Anterior cingulate cortex (tissue), 58 donors: Measurements from ENCODE around the gene NRIP1.

Source experiments
- DNase-seq, 58 donors: peaks; one replicate each; lab custom pipeline; 2025; lab: John Stamatoyannopoulos, UW

NRIP1 gene

DNA sequence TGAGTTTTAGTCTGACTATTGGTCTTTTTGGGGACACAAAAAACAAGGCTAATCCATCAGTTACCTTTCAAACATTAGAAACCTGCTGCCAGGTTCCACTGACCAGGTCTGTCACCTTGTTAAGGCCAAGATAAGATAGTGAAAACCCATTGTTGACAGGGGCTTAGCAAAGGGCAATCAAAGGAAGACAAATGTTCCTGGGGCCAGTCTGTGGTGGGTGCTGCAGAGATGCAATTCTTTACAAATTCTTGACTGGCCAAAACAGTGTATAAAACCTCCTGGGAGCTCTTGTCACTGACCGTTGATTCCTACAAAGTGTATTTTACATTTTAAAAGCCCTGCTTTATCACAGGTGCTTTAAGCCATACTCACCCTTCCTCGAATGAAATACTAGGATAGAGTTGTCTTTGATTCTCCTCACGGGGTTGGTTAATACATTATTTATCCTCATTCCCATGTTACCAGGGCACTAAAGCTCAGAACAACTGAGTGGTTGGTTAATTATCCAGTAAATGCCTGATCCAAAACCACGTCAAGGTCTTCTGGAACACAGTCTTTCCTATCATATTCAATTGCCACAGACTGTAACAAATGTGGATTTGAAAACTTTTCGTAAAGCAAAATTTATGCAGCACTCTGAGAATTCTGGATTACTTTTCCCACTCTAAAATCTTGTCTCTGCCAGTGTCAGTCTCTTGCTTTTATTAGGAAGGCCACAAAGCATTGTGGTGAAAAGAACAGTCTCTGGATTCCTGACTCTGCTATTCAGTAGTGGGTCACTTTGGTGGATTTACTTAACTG is 77.2 kb downstream of the NRIP1 start:
- DNase-seq = no peak

GRCh38 chr21:14985306-14985705 is 79.5 kb downstream of the NRIP1 start:
- no peak for DNase-seq

GRCh38 chr21:14982336-14982735 is 82.5 kb downstream of the NRIP1 start:
- DNase-seq = no peak

GRCh38 chr21:14981246-14981645 is 83.6 kb downstream of the NRIP1 start:
- no peak for DNase-seq

DNA sequence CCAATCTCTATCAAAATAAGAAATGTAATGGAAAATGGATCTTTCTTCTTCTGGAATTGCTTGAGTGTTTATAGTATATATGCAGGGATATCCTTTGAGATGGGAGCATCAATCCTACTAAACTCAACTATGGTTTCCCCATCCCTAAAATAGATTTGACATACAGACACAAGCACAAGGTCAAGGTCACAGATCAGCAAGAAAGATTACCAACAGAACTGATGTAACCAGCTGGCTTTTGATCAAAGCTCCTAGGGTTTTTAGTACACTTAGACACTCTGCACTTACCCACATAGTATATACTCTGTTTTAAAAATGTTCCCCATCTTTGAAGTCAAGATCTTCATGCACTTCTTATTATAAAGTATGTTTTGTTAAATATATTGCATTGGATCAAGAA is 85.5 kb downstream of the NRIP1 start:
- no peak for DNase-seq

DNA sequence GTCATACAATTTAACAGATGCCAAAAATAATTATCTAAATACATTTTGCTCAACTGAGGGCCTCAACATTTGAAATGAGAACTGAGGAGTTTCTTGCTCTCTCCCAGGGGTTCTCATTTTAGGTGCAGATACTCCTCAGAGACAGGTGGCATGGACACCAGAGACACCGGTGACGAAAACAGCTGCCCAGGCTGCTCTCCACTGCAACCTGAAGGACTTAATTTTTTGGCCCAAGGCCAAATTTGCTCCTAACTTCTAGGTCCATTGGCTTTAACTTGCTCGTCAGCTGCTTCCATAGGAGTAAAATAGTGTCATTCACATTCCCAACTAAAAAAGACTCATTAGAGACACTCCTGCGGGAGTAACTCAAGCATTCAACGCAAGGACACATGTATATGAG is 87.0 kb downstream of the NRIP1 start:
- no peak for DNase-seq

DNA sequence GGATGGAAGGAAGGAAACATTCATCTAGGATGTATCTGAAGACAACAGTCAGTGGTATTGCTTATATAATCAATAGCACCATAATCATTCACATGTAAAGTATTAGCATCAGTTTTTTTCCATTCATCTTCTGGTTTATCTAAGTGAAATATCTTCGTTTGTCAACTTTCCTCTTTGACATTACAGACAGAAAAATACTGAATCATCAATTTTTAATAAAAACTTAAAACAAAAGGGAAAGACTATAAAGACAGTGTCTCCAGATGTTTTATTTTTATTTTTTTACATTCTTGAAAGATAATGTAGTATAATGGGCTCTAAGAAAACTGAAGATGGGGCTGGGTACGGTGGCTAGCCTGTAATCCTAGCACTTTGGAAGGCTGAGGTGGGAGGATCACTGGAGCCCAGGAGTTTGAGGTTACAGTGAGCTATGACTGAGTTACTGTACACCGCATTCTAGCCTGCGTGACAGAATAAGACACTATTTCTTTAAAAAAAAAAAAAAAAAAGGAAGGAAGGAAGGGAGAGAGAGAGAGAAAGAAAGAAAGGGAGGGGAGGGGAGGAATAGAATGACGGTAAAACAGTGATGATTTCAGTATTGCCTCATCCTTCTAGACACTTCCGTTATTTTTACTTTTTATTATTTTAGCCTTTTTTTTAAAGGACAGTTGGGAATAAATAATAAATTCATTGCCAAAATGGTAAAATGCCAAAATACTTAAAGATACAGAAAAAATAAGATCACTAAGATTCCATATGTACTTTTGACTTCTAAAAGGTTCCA is 89.5 kb downstream of the NRIP1 start:
- DNase-seq = no peak

DNA sequence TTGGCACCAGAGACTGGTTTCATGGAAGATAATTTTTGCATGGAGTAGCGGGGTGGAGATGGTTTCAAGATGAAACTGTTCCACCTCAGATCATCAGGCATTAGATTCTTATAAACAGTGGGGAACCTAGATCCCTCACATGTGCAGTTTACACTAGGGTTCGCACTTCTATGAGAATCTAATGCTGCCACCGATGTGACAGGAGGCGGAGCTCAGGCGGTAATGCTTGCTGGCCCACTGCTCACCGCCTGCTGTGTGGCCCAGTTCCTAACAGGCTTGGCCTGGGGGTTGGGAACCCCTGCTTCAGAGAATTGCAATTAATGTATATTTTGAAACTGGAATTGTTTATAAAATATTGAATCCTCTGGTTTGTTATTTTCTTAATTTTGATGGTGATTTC is 92.1 kb downstream of the NRIP1 start:
- no peak for DNase-seq

DNA sequence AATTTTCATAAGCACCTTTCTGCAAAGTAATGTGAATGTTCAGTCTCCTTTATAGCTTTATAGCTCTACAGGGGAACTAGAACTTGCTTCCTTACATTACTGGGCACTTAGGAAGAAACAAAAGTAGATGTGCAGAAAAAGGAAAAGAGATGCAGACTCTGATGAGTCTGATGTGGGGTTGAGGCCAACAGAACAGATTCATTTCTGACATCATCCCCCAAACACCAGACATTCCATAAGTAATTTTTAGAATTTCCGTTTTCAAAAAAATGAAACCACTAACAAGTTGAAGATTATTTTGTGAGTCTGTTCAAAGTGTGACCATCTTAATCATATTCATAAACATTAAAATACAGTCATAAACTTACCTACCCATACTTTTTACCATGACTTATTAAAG is 96.0 kb downstream of the NRIP1 start:
- DNase-seq = peak in 1 of 58 donors; percentile 5

GRCh38 chr21:14968029-14968428 is 96.8 kb downstream of the NRIP1 start:
- DNase-seq = no peak

DNA sequence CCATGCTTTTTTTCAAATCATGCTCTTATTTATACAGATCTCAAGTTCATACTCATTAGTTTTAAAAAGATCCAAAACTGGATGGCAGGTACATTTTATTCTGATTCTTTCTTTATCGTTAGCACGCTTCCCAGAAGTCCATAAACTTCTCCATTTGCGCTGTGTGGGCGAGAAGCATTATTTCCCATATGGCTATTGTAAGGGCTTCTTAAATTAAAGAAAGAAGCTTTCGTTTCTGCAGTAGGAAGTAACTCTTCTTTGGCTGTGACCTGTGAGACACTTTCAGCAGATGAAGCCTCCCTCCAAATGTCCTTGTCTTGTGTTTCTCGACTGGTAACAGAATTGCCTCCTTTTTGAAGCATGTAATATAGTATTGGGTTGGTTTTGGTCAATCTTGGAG is 100.2 kb downstream of the NRIP1 start:
- no peak for DNase-seq

DNA sequence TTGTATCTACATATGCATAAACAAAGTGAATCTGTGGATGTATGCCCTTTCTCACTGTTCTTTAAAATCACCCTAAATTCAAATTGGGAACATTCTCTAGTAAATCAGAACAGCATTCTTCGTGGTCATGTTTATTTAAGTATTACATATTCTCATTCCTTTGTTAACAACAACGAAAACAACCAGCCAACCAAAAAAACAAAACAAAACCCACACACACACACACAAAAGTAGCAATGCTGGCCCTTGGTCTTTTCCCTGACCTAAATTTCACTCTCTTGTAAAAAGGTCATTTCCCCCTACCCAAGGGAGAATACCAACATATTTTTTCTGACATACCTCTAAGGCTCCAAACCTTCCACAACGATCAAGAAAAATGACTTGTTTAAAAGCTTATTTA is 102.6 kb downstream of the NRIP1 start:
- no peak for DNase-seq

- no peak for DNase-seq
These were observed 103.3 kb downstream of the NRIP1 start for GRCh38 chr21:14961502-14961901.

GRCh38 chr21:14959343-14959742 is 105.5 kb downstream of the NRIP1 start:
- DNase-seq = no peak

DNA sequence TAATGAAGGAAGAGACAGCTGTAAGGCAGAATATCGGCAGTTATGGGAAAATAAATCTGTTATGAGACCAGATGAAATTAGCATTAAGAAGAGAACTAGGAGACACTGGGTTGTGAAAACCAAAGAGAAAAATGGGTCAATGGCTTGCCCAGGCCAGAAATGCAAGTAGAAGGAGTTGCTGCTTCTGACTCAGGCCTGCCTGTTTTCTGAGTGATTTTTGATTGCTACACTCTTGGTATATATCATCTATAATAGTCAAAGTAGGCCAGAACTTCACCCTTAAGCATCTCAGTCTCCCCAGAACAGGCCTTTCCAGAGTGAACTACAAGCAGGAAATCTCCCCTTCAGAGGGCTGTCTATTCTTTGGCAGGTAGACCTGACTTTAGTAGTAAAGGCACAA is 107.0 kb downstream of the NRIP1 start:
- no peak for DNase-seq

GRCh38 chr21:14956807-14957206 is 108.0 kb downstream of the NRIP1 start:
- no peak for DNase-seq

- DNase-seq = no peak
These were observed 108.8 kb downstream of the NRIP1 start for GRCh38 chr21:14955936-14956520.

GRCh38 chr21:14952916-14953315 is 111.9 kb downstream of the NRIP1 start:
- no peak for DNase-seq

DNA sequence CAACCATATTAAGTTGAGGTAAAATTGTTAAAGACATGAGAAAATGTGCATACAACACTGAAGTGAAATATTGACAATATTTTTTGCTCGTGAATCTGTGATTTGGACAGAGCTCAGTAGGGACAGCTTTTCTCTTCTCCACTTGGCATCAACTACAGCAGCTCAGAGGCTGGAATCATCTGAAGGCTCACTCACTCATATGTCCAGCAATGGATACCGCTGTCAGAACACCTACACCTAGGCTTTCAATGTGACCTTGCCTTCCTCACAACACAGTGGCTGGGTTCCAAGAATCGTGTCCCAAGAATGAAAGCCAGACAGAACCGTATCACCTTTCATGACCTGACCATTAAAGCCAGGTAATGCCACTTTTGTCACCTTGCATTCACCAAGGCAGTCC is 115.2 kb downstream of the NRIP1 start:
- no peak for DNase-seq

GRCh38 chr21:14947613-14948160 is 117.1 kb downstream of the NRIP1 start:
- no peak for DNase-seq

- no peak for DNase-seq
These were observed 119.6 kb downstream of the NRIP1 start for GRCh38 chr21:14945176-14945575.
